ENCODE measurements around the gene NOVA1.

NOVA1 gene

DNA sequence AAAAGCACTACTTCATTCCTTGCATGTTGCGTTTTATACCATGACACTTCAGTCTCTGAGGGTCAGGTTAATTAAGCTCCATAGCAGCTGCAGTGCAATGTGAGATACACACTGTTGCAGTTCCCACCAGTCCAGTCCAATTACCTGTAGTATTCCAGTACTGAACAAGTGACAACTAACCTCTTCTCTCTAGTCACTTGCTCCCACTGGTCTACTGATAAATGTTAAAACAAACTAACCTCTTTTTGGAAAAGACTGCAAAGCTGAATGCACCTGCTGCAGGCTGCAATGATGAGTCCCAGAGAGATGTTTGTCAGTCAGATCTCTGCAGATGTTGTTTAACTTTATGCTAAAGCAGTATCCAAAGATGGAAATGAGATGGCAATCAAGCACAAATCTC, 7.9 kb downstream of the NOVA1 start:
- no peak for DNase-seq

DNA sequence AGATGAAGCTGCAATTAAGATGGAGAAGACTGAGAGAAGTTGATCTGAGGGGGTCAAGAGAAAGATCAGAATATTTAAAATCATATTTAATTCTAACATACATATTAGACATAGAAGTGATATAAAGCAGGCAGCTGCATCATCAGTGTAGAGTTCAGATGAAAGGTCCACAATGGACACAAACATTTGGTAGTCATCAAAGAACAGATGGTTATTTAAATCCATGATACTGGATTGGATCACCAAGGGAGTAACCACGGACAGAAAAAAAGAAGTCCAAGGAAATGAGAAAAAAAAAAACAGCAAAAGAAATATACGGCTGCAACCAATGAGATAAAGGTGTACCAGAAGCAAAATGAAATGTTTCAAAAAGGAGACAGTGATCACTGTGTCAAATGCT, 20.1 kb downstream of the NOVA1 start:
- no peak for DNase-seq

DNA sequence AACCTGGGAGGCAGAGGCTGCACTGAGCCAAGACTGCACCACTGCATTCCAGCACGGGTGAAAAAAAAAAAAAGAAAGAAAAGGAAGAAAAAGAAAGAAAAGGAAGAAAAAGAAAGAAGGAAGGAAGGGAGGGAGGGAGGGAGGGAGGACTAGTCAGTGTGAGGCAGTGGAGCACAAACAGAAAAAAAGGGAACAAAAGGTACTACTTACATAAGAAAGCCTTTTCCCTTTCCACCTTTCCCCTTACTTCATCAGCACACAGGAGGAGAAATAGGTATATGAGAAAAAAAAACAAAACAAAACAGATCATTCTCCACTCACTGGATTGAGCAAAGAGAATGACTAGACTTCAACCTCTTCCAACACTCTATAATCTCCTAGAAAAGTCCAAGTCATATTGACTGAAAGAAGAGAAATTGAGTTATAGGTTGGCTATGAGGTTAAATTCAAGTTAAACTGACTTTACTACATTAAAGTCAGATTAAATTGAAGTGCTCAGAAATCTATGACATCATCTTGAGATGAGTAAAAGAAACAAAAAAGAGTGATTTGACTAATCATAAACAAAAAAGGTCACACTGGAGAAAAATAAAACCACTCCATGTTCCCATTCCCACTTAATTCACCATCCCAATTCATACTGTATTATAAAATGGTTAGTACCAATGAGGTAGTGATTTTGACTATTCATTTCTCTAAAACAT, 43.6 kb downstream of the NOVA1 start:
- no peak for DNase-seq

DNA sequence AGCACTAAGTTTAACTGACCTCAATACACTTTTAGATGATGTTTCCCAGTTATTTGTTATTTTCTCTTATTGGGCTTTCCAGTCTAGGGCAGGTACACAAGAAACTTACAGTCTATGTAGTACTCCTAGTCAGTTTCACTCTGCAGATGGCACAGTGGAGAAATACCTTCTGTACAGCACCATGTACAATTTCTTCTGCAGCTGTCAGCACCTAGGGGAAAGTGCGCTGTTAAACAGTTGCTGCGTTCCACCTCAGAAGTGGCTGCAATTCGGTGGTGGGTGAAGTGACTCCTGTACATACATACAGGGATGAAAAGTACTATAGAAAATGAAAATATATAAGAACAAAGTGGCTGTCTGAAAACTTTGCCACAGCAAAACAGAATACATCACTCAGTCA, 48.3 kb downstream of the NOVA1 start:
- no peak for DNase-seq

DNA sequence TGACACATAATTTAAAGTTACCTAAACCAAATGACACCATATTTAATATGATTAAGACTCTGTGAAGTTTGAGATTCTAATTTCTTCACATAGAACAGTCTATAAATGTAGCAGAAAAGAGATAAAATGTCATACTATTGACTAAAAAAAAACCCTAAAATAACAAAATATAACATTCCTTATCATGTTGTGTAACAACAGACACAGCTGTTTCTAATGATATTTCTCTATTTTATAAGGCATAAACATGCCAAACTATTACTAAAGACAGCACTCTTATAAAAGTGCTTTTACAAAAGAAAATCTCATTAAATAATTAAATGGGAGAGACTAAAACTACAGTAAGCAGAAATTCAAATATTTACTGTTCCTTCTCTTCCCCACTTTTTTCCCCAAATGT, 49.4 kb downstream of the NOVA1 start:
- DNase-seq: no peak

DNA sequence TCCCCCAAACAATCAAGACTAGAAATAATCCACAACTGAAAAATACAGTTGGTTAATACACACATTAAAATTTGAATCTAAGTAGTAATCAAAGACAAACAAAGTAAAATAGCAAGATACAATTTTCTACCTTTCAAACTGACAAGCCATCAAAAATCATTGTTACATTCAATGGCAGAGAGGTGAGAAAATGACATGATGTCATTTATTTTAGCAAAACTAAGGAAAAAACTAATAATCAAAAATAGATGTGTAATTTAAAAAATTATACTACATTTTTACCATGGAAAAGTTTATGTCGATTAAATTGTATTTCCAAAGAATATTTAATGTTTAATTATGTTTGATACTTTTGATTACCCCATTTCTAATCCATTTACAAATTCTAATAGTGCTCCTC, 59.7 kb downstream of the NOVA1 start:
- no peak for DNase-seq

DNA sequence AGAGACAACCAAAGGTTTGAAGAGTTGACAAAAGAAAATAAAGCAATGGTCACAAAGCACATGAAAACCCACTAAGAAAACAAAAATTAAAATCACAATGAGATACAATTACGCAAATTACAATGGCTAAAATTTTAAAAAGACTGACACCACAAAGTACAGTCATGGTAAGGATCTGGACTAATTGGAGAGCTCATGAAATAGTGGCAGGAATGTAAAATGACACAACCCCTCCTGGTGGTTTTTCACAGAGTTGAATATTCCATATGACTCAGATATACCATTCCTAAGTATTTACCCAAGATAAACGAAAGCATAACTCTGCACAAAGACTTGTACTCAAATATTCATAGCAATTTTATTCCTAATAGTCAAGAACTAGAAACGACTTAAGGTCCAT, 65.9 kb downstream of the NOVA1 start:
- no peak for DNase-seq

DNA sequence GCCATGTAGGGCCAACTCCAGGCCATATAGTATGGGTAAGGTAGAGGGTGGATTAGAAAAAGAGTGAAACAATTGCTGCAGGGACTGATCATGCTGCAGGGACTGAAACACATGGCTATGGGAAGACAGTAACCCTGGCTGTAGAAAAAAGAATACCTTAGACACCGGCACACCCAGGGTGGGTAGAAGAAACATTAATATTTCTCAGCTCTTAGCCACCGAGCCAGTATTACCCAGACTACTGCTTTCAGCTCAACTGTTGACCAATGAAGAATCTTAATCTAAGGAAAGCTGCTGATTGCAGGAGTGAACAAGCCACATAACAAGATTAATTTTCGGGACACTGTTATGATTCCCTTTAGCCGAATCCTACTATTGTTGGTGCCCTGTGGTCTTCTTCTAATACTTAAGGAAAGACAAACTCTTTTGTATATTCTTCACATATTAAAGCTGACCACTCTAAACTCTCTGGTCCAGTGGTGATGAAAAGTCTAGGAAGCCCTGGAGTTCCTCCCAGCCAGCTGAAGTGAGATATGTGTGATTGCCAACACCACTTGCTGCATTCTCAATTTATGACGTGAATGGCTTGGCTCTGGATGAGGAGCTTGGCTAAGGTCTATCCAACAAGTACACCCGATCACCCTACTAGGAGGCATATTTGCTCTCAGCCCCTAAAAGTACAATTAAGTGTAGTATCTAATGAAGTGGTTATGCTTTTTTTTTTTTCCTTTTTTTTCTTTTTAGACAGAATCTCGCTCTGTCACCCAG, 69.2 kb downstream of the NOVA1 start:
- no peak for DNase-seq

DNA sequence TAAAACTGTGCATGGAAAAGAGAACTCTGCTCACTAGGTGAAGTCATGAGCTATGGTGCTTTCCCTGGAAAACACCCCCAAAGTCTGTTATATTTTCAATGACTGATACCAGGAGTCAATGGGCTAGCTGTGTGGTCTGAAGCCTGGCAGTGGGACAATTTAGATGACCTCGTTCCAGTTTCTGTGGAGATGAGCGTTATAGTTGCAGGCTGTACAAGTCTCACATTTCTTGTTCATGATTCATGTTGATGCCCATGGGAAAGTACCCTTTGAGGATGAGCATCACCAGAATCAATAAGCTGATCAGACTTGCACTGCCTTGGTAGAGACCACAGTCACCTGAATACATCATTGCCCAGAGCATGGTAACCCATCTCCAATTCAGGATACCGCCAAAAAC, 70.7 kb downstream of the NOVA1 start:
- DNase-seq: no peak

DNA sequence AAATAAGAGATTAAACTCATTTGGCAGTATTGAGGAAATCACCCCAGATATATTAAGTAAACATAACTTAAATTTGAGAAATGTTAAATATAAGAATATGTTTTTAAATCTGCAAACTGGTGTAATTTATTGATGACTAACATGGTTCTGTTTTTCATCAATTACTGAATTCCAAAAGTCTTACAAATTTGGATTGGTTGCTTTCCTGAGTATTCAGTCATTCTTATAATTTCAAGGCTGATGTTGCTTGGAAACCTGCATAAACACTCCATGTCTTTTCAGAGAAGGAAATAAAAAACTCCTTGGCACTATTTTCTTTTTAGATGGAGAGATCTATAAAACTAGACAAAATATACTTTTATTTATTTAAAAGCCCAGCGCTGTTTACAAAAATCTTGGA, 71.7 kb downstream of the NOVA1 start:
- DNase-seq: no peak

DNA sequence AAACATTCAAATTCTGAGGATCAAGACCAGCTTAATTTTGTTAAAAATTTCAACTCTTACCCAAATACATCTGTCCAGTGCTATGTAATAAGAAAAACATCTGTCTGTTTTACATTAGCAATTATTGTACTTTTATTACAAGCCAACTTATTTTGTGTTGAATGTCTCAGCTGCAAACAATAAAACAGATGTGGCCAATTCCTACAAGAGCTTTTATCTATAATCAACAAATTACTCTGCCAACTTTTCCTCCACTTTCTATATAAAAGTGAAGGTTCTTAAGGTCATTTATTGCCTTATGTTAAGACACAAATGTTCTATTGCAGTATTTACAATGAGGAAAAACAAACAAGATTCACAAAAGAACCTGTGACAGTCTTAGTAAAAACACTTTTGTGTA, 72.7 kb downstream of the NOVA1 start:
- DNase-seq: no peak

DNA sequence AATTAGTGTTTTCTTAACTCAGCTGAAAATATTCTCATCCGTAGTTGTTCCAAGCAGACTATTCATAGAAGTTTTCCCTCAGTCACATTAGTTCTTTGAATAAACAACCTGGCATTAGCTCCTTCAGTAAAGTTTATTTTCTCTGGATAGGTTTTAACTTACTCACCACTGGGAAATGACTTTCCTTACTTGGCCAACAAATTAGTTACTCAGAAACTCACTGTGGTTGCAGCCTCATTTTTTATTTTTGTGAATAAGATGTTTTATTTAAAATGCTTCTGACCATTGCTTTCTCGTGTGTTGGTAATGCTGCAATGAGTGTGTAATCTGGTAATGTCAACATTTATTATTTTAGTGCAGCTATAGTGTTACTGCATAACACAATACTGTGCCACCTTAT, 74.9 kb downstream of the NOVA1 start:
- no peak for DNase-seq

DNA sequence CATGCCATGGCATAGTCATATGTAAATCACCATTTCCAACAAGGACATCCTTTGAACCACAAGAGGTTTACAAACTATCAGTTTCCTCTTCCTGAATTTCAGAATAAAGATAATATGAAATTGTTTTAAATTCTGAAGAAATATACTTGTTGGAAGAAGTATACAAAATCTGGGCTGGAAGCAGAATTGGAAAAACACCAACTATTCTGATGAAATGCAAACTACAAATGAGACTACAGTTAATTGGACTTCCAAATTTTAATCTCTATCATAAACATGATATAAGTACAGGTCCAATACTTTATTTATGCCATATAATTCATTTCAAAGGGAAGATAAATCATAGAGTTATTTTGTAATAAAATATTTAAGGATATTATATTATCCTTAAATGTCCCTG, 80.1 kb downstream of the NOVA1 start:
- no peak for DNase-seq

DNA sequence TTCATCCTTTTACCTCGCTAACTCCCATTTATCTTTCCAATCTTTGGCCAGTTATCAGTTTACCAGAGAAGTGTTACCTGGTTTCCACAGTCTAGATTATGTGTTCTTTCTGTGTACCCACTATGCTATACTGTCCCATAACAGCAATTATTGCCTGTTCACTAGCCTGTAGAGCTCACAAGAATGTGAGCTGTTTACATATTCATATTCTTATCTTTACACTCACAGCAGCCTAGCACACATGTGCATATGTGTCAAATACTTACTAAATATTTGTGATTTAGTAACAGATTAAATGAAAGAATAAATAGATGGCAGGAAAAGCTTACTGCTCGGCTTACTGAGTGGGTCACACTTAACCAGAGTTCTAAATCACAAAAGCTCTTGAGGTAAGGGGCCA, 97.8 kb downstream of the NOVA1 start:
- no peak for DNase-seq

DNA sequence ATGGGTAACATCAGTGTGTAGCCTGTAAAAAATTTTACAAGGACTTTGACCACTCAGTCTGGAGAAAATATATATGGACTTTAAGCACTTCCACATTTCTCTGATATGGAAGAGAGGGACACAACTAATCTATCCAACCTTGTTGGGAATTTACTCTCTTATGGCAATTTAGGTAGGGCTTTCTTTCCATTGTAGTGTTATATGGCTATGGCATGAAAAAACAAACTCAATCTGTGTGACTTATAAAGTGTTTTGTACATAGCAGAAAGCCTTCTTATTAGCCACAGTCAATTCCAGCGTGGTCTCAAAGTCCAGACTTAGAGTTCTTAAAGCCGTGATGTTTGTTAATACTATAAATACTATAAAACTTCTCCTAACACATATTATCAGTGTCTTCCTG, 98.3 kb downstream of the NOVA1 start:
- no peak for DNase-seq

DNA sequence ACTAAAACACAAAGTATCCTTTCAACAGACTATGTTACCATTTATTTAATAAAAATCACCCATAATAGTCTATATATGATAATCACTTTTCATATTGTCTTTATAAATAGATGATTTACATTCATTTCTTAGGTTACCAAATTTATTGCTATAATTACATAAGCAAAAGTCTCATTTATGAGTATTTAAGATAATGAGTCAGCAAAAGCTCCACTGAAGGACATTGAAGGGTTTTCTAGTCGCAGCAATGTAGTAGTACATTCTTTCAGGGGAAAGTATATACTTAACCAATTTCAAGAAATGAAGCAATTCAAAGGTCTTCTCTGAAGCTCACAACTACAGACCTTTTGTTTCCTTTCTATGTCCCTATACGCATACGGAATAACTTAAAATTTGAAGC, 110.9 kb downstream of the NOVA1 start:
- no peak for DNase-seq

DNA sequence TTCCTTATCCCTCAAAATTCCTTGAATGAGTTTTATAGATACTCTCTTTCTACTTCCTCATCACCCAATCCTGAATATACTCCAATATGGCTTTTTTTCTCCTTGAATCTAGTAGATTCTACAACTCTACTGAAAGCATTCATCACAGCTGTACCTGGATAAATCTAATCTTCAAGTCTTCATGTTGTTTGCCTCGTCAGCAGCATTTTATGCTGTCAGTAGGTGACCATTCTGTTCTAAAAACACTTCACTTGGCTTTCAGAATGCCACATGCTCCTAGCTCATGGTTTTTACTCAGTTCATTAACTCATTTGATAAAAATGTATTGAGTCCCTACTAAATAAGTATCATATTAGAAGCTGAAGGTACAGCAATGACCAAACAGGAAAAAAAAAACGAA, 113.3 kb downstream of the NOVA1 start:
- no peak for DNase-seq

DNA sequence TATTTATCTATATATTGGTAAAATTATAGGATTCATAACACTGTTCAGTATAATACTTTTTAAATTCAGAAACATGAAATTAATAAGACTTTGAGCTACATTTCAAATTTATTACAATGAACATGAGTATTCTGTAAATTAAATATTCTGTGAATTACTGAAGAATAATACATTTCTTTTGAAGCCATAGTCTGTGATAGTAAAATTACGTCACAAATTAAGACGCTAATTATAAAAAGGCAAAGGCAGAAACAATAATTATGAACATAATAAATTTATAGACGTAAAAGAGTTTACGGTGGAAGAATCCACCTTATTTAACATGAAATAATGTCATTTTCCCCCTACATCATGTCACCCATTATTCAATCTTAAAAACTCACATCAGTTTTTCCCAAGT, 118.9 kb downstream of the NOVA1 start:
- no peak for DNase-seq

DNA sequence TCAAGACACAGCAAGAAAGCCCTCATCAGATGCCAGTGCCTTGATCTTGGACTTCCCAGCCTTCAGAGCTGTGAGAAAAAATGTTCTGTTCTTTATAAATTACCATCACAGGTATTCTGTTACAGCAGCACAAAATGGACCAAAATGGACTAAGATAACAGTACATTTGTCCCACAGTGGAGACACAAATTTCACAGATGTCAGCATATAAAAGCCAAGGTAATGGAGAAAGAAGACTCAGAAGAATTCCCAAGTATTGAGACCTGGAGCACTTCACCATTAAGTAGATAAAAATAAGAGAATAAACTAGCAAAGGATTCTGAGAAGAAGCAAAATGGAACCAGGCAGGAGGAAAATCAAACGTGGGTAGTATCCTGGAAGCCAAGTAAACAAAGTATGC, 131.0 kb downstream of the NOVA1 start:
- no peak for DNase-seq

DNA sequence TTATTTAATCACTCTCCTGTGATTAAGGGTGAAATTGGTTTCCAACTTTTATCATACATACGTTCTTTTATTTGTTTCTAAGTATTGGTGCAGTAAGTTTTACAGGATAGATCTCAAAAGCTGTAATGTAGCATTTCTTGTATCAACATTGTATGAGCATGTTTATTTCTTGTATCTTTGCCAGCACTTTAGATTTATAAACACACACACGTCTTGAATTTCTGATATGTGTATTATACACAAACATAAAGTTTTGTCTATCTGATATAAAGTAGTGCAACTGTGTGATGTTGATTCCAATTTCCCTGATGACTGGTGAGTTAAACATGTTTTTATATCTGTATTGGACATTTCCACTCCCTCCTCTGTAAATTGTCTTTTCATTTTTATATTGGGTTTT, 134.7 kb downstream of the NOVA1 start:
- no peak for DNase-seq

DNA sequence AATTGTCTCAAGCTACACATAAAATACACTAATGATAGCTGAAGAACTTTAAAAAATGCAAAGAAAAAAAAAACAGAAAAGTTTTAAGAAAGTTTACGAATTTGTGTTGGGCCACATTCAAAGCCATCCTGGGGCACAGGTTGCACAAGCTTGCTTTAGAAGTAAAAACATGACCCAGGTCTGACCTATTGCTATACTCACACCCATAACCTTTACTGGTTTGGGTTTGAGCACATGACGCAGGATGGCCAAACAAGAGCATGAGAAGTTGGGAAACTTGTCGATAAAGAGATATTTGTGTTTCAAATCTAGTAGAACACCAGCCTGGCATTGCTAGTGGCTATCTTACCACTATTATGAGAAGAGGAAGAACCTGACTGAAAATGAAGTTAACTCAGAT, 143.7 kb downstream of the NOVA1 start:
- no peak for DNase-seq

DNA sequence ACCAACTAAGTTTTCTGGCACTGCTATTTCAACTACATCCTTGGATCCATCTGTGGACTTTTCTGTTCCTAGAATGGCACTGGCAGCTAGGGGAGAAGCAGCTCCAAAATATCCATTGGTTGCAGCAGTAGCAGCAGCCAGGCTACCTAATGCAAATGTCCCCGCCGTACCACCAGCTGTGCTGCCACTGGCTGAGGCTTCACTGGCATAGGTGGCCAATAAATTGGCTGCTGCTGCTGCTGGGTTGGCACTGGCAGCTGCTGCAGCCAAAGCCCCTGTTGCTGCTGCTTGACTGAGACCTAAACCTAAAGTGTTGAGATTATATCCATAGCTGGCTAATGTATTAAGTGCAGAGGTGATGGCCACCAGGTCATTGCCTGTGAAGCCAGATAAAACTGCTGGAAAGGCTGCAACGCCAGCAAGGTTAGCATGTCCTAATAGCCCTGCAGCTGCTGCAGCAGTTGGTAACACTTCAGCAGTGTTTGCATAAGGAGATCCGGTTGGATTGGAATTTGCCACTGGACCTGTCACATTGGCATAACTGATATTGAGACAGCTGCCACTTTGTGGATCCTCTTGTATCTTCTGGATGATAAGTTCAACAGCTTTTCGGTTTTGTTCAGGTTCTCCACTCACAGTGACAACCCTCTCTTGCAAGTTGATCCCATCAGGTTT, 149.5 kb downstream of the NOVA1 start:
- no peak for DNase-seq

DNA sequence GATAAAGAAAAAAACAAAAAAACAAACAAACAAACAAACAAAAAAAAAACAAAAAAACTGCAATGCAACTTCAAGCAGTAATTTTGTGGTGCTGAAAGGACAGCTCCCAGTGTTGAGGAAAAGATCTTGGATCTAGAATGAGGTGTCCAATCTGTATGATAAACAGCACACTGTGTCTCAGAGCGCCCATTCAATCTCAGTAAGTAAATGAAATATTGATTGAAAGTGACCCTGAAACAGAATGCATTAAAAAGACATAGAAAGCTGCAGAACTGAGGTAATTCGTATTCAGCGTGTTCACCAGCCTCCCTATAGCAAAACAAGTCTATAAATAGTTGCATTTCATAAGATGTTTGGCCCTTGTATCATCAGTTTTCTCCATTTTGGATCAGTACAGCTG, 153.0 kb downstream of the NOVA1 start:
- no peak for DNase-seq

DNA sequence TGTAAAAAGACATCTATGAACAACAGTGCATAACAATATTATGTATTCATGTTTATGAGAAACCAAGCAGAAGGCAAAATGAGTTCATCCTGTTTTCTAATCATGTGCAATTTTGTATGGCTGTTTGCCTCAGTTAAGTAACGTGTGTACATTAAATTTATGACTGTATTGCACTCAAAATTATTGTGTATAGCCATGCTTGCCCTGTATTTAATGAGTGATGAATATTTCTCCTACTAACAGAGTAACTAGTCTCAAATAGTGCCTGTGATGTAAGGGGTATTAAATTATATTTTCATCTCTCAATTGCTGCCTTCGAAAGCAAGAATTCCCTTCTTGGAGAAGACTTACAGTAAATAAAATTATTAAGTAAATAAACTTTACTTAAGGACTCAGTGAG, 154.2 kb downstream of the NOVA1 start:
- no peak for DNase-seq

Data from CD4-positive, alpha-beta T cell treated with Interleukin-6 for 4 hours (primary cell).